Activated T-helper 1 cell treated with anti-CD3 and anti-CD28 coated beads, Interleukin-12 subunit alpha, Interleukin-12 subunit beta, Interleukin-2, Interleukin-4 antibody, amounts not matched to agents 30 ng/mL and 10 ng/mL and 1 ng/mL, durations not matched to agents 14 hours and 24 hours and 36 hours (primary cell): ENCODE data around the gene TMEM134. TPM values are rescaled to one million over a fixed set of nuclear protein-coding genes. Genes with fewer than 3 reads are reported as not detected.

ENCODE experiments used
- DNase-seq: peaks from one replicate; pipeline ENCODE4 v3.0.0; 2021; ENCODE audit warnings: low spot score
- H3K27ac Mint-ChIP-seq: one replicate; pipeline ENCODE4 v1.8.0; 2021; ENCODE audit warnings: mild to moderate bottlenecking, mixed read lengths
- H3K27me3 Mint-ChIP-seq: one replicate; pipeline ENCODE4 v1.8.0; 2022; ENCODE audit warnings: mild to moderate bottlenecking, moderate library complexity, mixed read lengths; ENCODE audit not compliant: insufficient read depth
- H3K36me3 Mint-ChIP-seq: one replicate; pipeline ENCODE4 v1.8.0; 2021; ENCODE audit warnings: low read depth, mixed read lengths
- H3K4me1 Mint-ChIP-seq: one replicate; pipeline ENCODE4 v1.8.0; 2021; ENCODE audit warnings: low read depth, mixed read lengths
- H3K4me3 Mint-ChIP-seq: one replicate; pipeline ENCODE4 v1.8.0; 2021; ENCODE audit warnings: mild to moderate bottlenecking, moderate library complexity, mixed read lengths
- H3K9me3 Mint-ChIP-seq: one replicate; pipeline ENCODE4 v1.8.0; 2021; ENCODE audit warnings: mixed read lengths
- intact Hi-C: fragments of 100-400 bp; cut with micrococcal nuclease; formaldehyde crosslinking; loops from one replicate; pipeline ENCODE4 v1.15.1; 2024
- total RNA-seq: library from RNA; stranded (reverse); gene quantifications from 2 replicates; pipeline ENCODE4 v1.2.3, GENCODE V29; 2022

Gene TMEM134
- total RNA-seq, 1 donor from 2014 or later = 61.4 TPM

DNA sequence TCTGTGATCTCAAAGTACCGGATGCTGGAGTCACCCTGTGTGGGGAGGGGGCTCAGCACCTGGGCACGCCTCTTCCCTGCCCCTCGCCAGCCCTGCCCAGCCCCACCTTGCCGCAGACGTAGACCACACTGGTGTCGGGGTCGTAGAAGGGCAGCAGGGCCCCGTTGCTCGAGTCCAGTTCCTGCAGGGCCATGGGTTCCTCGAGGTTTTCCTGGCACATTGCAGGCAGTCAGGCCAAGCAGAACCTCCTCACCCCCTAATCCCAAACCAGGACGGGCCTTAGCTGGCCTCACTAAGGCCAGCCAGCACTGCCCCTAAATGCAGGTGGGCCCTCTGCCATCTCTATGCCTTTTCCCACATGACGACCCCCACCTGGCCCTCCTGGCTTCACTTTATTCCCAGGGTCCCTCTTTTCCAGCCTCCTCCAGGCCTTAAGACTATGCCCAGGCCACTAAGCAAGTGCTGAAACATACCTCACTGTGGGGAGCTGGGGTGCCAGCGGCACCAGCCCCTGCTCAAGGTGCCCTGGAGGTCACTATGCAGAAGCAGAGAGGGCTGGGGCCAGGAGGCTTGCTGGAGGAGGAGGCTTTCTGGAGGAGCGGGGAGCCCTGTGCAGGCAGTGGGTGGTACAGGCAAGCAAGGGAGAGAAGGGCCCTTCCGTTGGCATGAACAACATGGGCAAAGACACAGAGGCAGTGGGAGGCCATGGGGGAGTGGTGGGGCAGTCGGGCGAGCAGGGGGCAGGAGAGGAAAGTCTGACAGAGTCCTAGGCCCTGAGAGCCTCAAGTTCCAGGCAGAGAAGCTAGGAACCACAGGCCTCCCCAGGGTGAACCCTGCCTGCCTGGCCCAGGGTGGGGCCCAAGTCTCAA is 28.6 kb downstream of the TMEM134 start:
- H3K4me3 Mint-ChIP-seq = peak overlapping the region; percentile 90
- intact Hi-C loops = no loop called here
- H3K27ac Mint-ChIP-seq = peak overlapping the region; percentile 97
- H3K4me1 Mint-ChIP-seq = peaks cover 39% of the 10 kb centered on the region
- no peaks in the 10 kb centered on the region for H3K9me3 Mint-ChIP-seq
- H3K36me3 Mint-ChIP-seq = peaks cover 17% of the 10 kb centered on the region
- H3K27me3 Mint-ChIP-seq = no peaks in the 10 kb centered on the region
- no peak for DNase-seq

DNA sequence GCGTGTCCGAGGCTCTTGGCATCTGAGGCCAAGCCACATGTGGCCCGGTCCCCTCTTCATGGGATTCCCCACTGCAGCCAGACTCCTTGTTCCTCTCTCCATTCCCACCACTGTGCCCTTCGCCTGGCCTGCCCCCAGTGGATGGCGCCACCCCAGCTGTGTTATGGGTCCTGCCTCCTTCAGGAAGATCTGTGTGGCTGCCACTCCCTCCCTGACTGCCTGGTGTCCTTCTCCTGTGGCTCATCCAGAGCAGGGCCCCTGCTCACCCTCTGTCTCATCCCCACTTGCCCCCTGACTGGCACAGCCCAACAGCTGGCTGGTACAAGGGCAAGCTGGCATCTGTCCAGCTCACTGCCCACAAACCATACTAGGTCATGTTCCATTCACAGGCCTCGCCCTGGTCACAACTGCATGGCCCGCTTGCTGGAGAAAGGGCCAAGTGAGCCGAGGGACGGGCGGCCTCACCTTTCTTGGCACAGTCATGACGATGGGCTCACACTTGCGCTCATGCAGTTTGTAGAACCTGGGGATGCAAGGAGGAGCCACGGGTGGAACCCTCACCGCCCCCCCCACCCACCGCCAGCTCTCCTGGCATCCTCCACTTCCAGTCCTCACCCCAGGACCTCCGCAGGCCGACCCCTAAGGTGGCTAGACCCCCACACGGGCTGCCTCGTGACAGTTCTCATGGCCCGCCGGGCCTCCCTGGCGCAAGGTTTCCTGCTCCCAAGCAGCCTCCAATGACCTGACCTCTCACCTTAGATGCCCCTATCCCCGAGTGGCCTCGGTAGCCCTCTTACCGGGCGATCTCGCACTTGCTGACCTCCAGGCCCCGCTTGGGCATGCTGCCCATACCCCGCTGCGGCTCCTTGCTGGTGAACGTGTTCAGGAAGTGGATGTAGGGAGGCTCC is 29.5 kb downstream of the TMEM134 start:
- DNase-seq = peak; percentile 31
- H3K36me3 Mint-ChIP-seq = peaks cover 21% of the 10 kb centered on the region
- H3K4me3 Mint-ChIP-seq = peak overlapping the region; percentile 90
- peak overlapping the region; percentile 97 for H3K27ac Mint-ChIP-seq
- no peaks in the 10 kb centered on the region for H3K27me3 Mint-ChIP-seq
- intact Hi-C loops = loop anchor here (2.0 kb wide), 2 partner anchors 19 to 29 kb away; partner anchors contain the start of gene TMEM134
- peaks cover 33% of the 10 kb centered on the region for H3K4me1 Mint-ChIP-seq
- no peaks in the 10 kb centered on the region for H3K9me3 Mint-ChIP-seq

DNA sequence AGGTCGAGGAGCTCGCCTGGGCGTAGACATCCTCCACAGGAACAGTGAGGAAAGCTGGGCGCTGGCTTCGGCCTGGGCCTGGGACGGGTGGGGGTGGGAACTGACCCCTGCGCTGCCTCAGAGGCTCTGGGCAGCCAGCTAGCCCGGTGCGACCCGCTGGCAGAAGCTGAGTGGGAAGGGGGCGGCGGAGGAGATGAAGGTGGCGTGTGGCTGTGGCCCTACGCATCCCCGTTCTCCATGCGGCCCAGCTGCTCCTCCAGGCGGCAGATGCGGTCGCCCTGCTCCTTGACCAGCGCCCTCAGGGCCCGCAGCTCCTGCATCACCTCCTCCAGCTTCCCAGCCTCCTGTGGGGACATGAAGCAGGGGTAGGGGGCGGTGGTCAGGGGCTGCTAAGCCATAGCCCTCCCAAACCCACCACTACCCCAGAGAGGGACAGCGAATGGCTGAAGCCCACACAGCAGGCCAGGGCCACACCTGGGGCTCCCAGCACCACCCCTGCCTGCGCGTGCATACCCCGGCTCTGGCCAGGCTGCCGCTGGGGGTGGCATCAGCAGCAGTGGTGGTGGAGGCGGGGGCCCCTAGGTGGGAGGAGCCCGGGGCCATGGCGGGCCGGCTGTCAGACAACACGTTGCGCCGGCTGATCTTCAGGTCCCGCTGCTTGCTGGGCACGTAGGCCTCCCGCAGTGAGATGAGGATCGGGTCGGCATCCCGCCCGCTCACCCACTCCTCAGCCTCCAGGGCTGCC is 30.7 kb downstream of the TMEM134 start:
- H3K4me3 Mint-ChIP-seq = peak overlapping the region; percentile 90
- H3K4me1 Mint-ChIP-seq = peaks cover 33% of the 10 kb centered on the region
- no peaks in the 10 kb centered on the region for H3K27me3 Mint-ChIP-seq

GRCh38 chr11:67437809-67438157 is 31.3 kb downstream of the TMEM134 start:
- Mint-ChIP-seq H3K36me3 (peaks cover 24% of the 10 kb centered on the region), H3K4me3 (peak overlapping the region; percentile 90), H3K4me1 (peaks cover 31% of the 10 kb centered on the region), H3K27me3 (no peaks in the 10 kb centered on the region), H3K27ac (peak overlapping the region; percentile 88), H3K9me3 (no peaks in the 10 kb centered on the region)
- intact Hi-C loops = loop anchor here (1.0 to 2.0 kb wide), 4 partner anchors 17 to 69 kb away; partner anchors contain the start of gene TMEM134
- DNase-seq = no peak

More for the DNA sequence above, 30.7 kb downstream of the TMEM134 start:
- Mint-ChIP-seq H3K27ac (peak overlapping the region; percentile 97), H3K36me3 (peaks cover 23% of the 10 kb centered on the region), H3K9me3 (no peaks in the 10 kb centered on the region)
- peak; percentile 72 for DNase-seq
- intact Hi-C loops = loop anchor here (1.0 to 2.0 kb wide), 3 partner anchors 18 to 68 kb away; partner anchors contain the start of gene TMEM134

DNA sequence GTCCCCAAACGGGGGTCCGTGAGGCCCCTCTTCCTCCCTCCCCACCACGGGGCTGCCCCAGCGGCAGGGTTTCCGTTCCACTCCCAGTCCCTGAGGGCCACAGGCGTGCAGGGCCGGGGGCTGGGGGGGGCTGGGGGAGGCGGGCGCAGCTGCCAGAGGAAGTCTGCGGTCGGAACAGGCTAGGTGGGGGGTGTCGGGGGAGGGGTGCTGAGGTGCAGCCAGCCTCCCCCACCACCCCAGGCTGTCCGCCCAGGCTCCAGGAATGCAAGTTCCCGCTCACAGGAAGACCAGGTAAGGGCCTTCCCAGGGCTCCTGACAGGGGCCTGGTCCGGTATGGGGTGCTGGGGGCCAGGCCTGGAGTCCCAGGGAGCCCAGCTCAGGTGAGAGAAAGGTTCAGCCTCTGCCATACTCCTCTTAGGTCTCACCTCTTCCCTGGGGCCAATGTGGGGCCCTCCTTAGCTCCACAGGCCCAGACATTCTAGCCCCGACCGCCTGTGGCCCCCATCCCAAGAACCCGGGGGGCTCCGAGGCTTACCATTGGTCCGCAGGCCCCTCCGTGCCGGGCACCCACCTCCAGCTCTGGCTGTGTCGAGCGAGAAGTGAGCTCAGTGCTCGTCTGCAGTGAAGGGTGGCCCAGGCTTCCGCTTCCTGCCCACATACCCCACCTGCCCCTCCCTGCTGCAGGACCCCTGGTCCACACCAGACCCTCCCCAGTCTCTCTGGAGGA is 31.8 kb downstream of the TMEM134 start, which contains the start of gene PTPRCAP:
Gene PTPRCAP (minus strand): TSS at position 601 of the 727 bp plus-strand sequence. CDS start 63 bp downstream, at position 538.
- intact Hi-C loops = loop anchor here (2.0 kb wide), 1 partner anchor 50 kb away; no protein-coding TSS in a partner anchor
- H3K27me3 Mint-ChIP-seq = no peaks in the 10 kb centered on the region
- peak; percentile 70 for DNase-seq
- H3K4me1 Mint-ChIP-seq = peaks cover 30% of the 10 kb centered on the region
- H3K9me3 Mint-ChIP-seq = no peaks in the 10 kb centered on the region
- peak within 1 kb of the TSS; percentile 90 for H3K4me3 Mint-ChIP-seq
- H3K27ac Mint-ChIP-seq = peak within 1 kb of the TSS; percentile 92
- peaks cover 26% of the 10 kb centered on the region for H3K36me3 Mint-ChIP-seq

GRCh38 chr11:67436459-67437081 is 32.5 kb downstream of the TMEM134 start:
- DNase-seq = peak; percentile 63
- peak overlapping the region; percentile 92 for H3K27ac Mint-ChIP-seq
- H3K9me3 Mint-ChIP-seq = no peaks in the 10 kb centered on the region
- H3K4me3 Mint-ChIP-seq = peak overlapping the region; percentile 90
- intact Hi-C loops = loop anchor here (1.0 to 2.0 kb wide), 2 partner anchors 8 to 50 kb away; partner anchors contain the start of gene RPS6KB2
- H3K27me3 Mint-ChIP-seq = no peaks in the 10 kb centered on the region
- H3K36me3 Mint-ChIP-seq = peaks cover 33% of the 10 kb centered on the region
- H3K4me1 Mint-ChIP-seq = peaks cover 37% of the 10 kb centered on the region

GRCh38 chr11:67435727-67436458 is 33.2 kb downstream of the TMEM134 start:
- Mint-ChIP-seq H3K4me3 (peak overlapping the region; percentile 90), H3K4me1 (peaks cover 36% of the 10 kb centered on the region)
- intact Hi-C loops = loop anchor here (1.0 to 2.0 kb wide), 2 partner anchors 8 to 51 kb away; partner anchors contain the start of gene RPS6KB2

GRCh38 chr11:67435031-67435726 is 33.9 kb downstream of the TMEM134 start:
- peaks cover 29% of the 10 kb centered on the region for H3K4me1 Mint-ChIP-seq
- H3K27ac Mint-ChIP-seq = peak overlapping the region; percentile 68
- peak overlapping the region; percentile 90 for H3K4me3 Mint-ChIP-seq

More at GRCh38 chr11:67435727-67436458, 33.2 kb downstream of the TMEM134 start:
- Mint-ChIP-seq H3K9me3 (no peaks in the 10 kb centered on the region), H3K27me3 (no peaks in the 10 kb centered on the region), H3K27ac (peak overlapping the region; percentile 92), H3K36me3 (peaks cover 33% of the 10 kb centered on the region)
- DNase-seq = no peak

DNA sequence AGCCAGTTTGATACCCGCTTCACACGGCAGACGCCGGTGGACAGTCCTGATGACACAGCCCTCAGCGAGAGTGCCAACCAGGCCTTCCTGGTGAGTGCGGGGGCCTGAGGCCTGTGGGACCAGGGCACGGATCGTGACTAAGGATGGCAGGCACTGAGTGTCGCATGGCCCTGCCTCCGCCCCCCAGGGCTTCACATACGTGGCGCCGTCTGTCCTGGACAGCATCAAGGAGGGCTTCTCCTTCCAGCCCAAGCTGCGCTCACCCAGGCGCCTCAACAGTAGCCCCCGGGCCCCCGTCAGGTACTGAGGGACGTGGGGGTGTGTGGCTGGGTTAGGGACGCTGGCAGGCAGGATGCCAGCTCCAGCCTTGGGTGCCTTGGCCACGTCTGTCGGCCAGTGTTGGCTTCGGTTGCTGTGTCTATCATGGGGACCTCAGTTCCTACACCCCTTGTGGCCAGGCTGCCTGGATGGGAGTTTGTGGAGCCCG is 34.6 kb downstream of the TMEM134 start:
- Mint-ChIP-seq H3K4me3 (peak overlapping the region; percentile 54), H3K27me3 (no peaks in the 10 kb centered on the region), H3K9me3 (no peaks in the 10 kb centered on the region), H3K36me3 (peaks cover 35% of the 10 kb centered on the region), H3K27ac (peak overlapping the region; percentile 29), H3K4me1 (peaks cover 22% of the 10 kb centered on the region)
- no peak for DNase-seq
- intact Hi-C loops = no loop called here

More at GRCh38 chr11:67435031-67435726, 33.9 kb downstream of the TMEM134 start:
- no peaks in the 10 kb centered on the region for H3K9me3 Mint-ChIP-seq
- intact Hi-C loops = no loop called here
- peaks cover 37% of the 10 kb centered on the region for H3K36me3 Mint-ChIP-seq
- DNase-seq = no peak
- H3K27me3 Mint-ChIP-seq = no peaks in the 10 kb centered on the region
